ENCODE results near the gene DNAJB4.
A peak's percentile ranks its signal among the peaks of the same experiment; 100 is the strongest.

The DNAJB4 gene

DNA sequence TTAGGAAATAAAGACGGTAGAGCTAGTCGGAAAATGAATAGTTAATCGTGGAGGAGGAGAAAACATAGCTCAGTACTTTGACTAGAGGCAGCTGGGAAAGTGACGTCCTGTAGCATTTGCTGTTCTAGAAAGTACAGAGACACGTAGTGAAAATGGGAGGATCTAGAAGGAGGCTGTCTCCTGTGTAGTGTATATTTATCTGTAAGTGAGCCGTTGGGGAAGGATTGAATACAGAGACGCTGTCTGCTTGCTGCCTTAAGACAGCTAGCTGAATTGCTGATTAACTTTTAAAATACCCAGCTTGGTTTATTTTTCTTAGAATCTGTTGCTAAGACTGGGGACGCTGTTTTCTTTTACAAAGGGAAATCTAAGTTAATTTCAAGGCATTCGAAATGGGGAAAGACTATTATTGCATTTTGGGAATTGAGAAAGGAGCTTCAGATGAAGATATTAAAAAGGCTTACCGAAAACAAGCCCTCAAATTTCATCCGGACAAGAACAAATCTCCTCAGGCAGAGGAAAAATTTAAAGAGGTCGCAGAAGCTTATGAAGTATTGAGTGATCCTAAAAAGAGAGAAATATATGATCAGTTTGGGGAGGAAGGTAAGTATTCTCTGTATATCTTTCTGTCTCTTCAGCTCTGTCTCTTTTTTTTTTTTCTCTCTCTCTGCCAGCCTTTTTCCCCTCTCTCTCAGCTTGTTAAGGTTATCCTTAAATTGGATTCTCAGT, at the start of gene DNAJB4:
Gene DNAJB4 (plus strand): TSS at position 221 of the 729 bp plus-strand sequence. CDS start 172 bp downstream, at position 393.
- DNase-seq (ENCODE audit: low read depth), result peak; percentile 99
- H3K4me3 ChIP-seq (ENCODE audit: low read depth, low read length), result peak within 1 kb of the TSS; percentile 65
- TF ChIP-seq, protein P1, sequence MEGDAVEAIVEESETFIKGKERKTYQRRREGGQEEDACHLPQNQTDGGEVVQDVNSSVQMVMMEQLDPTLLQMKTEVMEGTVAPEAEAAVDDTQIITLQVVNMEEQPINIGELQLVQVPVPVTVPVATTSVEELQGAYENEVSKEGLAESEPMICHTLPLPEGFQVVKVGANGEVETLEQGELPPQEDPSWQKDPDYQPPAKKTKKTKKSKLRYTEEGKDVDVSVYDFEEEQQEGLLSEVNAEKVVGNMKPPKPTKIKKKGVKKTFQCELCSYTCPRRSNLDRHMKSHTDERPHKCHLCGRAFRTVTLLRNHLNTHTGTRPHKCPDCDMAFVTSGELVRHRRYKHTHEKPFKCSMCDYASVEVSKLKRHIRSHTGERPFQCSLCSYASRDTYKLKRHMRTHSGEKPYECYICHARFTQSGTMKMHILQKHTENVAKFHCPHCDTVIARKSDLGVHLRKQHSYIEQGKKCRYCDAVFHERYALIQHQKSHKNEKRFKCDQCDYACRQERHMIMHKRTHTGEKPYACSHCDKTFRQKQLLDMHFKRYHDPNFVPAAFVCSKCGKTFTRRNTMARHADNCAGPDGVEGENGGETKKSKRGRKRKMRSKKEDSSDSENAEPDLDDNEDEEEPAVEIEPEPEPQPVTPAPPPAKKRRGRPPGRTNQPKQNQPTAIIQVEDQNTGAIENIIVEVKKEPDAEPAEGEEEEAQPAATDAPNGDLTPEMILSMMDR (conservative IDR thresholded peaks at IDR 0.05; ENCODE audit: low read depth, low read length), result no peak

DNA sequence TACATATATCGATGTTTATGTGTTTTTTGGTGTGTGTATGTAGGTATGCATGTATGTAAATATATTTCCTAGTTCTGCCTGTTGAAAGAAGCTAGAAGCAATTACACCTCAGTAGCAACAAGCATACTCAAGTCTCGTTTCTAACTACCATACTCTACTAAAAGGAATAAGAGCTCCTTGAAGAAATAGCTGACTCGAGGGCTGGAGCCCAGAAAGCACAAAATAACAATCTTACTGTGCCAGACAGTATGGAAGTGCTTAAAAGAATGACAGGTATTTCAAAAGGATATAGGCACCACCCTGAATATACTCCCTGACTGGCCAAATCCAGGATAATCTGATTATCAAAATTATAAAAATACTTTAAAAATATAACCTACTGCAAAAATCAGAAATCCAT, 49.0 kb upstream of the DNAJB4 start:
- no peak overlapping the region for H3K4me3 ChIP-seq (ENCODE audit: low read depth, low read length)
- TF ChIP-seq, protein P1 (conservative IDR thresholded peaks at IDR 0.05; ENCODE audit: low read depth, low read length), result no peak
- no peak for DNase-seq (ENCODE audit: low read depth)

DNA sequence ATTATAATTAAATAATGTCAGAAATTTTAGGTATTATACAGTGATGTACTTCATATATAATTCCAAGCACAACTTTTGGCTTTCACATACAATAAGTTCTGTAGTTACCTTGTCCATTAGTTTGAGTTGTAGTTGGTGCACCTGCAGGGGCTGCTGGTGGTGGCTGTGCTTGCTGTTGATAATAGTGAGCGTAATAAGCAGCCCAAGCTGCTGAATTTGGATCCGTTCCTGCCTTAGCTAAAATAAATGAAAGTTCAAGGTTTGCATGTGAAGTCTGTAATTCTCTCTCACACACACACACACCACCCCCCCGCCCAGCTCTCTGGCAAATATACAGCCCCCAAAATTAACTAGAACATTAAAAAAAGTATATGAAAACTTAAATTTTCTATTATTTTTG, 48.3 kb upstream of the DNAJB4 start:
- H3K4me3 ChIP-seq (ENCODE audit: low read depth, low read length), result no peak overlapping the region
- TF ChIP-seq, protein P1 (conservative IDR thresholded peaks at IDR 0.05; ENCODE audit: low read depth, low read length), result no peak
- DNase-seq (ENCODE audit: low read depth), result no peak

DNA sequence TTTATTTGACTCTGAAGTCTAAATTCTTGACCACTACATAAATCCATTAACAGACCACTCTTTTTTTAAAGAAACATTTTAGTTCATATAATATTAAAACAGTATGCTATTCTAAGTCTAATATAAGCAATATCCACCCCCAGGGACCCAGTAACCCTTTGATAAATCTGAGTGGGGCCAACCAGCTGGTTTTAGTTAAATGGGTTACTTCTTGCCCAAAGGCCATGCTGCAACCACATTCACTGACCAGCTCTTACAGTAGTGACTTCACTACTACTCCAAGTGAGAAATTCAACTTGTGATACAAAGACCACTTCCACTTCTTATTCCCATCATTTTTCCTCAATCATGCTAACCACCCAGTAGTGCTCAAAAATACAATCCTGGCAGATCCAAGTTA, 46.3 kb upstream of the DNAJB4 start:
- no peak for DNase-seq (ENCODE audit: low read depth)

DNA sequence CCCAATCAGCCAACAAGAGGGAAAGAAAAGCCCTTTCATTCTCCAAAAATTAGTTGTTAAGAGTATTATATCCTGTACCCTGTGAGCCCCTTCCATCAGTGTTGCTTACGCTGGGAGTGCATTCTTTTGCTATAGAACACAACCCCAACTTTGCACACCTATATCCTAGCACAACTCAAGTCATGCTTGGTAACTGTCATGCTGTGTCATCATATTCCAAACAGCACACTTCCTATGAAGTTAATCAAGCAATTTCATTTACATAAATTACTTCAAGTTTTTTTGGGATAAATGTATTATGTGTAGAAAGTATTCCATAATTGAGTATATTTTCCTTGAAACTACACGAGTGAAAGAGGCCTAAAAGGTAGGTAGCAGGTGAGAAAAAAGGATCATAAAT, 45.9 kb upstream of the DNAJB4 start:
- TF ChIP-seq, protein P1 (conservative IDR thresholded peaks at IDR 0.05; ENCODE audit: low read depth, low read length), result no peak
- no peak for DNase-seq (ENCODE audit: low read depth)
- no peak overlapping the region for H3K4me3 ChIP-seq (ENCODE audit: low read depth, low read length)

More for the DNA sequence above, 46.3 kb upstream of the DNAJB4 start:
- no peak overlapping the region for H3K4me3 ChIP-seq (ENCODE audit: low read depth, low read length)
- TF ChIP-seq, protein P1 (conservative IDR thresholded peaks at IDR 0.05; ENCODE audit: low read depth, low read length), result no peak

DNA sequence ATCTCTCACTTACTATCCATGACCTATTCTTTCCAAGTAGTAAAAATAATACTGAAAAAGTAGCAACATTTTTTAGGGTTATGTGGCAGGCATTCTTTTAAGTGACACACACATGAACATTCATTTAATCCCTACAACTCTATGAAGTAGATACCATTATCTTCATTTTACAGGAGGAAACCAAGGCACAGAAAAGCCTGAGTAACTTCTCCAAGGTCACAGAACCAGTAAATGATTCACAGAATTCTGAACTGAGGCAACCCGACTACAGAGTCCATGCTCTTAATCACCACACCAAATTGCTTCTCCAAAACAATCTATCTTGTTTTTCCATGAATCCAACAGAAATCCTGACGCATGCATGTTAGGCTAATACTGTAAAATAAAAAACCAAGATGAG, 43.3 kb upstream of the DNAJB4 start:
- DNase-seq (ENCODE audit: low read depth), result no peak
- H3K4me3 ChIP-seq (ENCODE audit: low read depth, low read length), result no peak overlapping the region
- TF ChIP-seq, protein P1 (conservative IDR thresholded peaks at IDR 0.05; ENCODE audit: low read depth, low read length), result no peak

DNA sequence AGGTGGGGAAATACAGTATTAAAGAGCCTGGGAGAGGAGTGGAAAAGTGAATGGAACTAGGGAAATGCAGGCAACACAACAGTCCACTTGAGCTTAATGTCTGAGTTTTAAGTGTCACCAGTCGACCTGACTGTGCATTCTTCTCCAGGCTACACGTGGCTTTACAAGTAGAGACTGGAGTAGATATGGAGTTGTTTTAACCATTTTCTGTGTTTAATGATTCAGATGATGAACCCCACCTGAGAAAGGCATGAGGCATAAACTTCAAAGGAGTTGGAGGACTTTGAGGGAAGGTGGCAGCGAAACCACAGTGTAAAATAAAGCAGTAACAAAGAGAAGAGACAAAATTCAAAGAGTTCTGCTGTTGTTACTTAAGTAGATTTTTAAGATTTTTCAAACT, 38.4 kb upstream of the DNAJB4 start:
- no peak for DNase-seq (ENCODE audit: low read depth)
- TF ChIP-seq, protein P1 (conservative IDR thresholded peaks at IDR 0.05; ENCODE audit: low read depth, low read length), result no peak
- no peak overlapping the region for H3K4me3 ChIP-seq (ENCODE audit: low read depth, low read length)

Measured in choroid plexus epithelial cell (primary cell).